Gastrocnemius medialis (tissue), 4 donors: ENCODE data around the gene GRIP2. TPM values are rescaled to one million over a fixed set of nuclear protein-coding genes. Genes with fewer than 3 reads are reported as not detected.
A peak's percentile ranks its signal among the peaks of the same experiment; 100 is the strongest.

Source experiments
- ATAC-seq, 2 donors: fragments of 150-250 bp; one replicate each; pipeline ENCODE4 v1.9.1; 2016
- DNase-seq, 2 donors: peaks; one replicate each; pipeline ENCODE4 v3.0.0-alpha.2; 2019
- H3K27ac ChIP-seq, 4 donors: fragments of 200-600 bp; sonication (generic); 1 replicate in 1 of 4; 2 replicates in 3 of 4; pipeline ENCODE4 v1.5.1; 2016 to 2018; ENCODE audit warnings: mild to moderate bottlenecking in 2 of 4, moderate library complexity in 1 of 4
- H3K27me3 ChIP-seq, 3 donors: fragments of 200-600 bp; sonication (generic) in 2 of 3; 1 replicate in 1 of 3; 2 replicates in 2 of 3; pipeline versions ENCODE4 v1.5.1 to v1.6.0; 2016 to 2019; ENCODE audit warnings: mild to moderate bottlenecking in 1 of 3, moderate library complexity in 1 of 3
- H3K36me3 ChIP-seq, 2 donors: fragments of 200-600 bp; sonication (generic) in 1 of 2; one replicate each; pipeline ENCODE4 v1.5.1; 2017 to 2018
- H3K4me1 ChIP-seq, 2 donors: fragments of 200-600 bp; sonication (generic) in 1 of 2; one replicate each; pipeline ENCODE4 v1.5.1; 2016 to 2017; ENCODE audit warnings: mild to moderate bottlenecking in 2 of 2
- H3K4me3 ChIP-seq, 4 donors: fragments of 200-600 bp; sonication (generic) in 3 of 4; 1 replicate in 1 of 4; 2 replicates in 3 of 4; pipeline ENCODE4 v1.5.1; 2016 to 2019; ENCODE audit warnings: mild to moderate bottlenecking in 2 of 4
- H3K9me3 ChIP-seq, 3 donors: fragments of 200-600 bp; sonication (generic) in 2 of 3; 1 replicate in 1 of 3; 2 replicates in 2 of 3; pipeline ENCODE4 v1.5.1; 2016 to 2019
- CTCF ChIP-seq, 5 experiments: fragments of 450-650 bp in 3 of 5; fragments of 200-600 bp in 2 of 5; sonication (generic) in 2 of 5; IDR thresholded peaks in 4 of 5; conservative IDR thresholded peaks in 1 of 5; 1 replicate in 4 of 5; 2 replicates in 1 of 5; pipeline ENCODE4 v1.5.1; 2016 to 2019; ENCODE audit warnings: antibody characterized with exemption in 5 of 5, mild to moderate bottlenecking in 3 of 5, moderate library complexity in 3 of 5
- POLR2A ChIP-seq, 2 donors: fragments of 450-650 bp; IDR thresholded peaks; one replicate each; pipeline ENCODE4 v1.6.1; 2017; ENCODE audit warnings: antibody characterized with exemption in 2 of 2, mild to moderate bottlenecking in 2 of 2, moderate library complexity in 2 of 2
- in situ Hi-C, 4 donors: fragments of 200-750 bp; cut with MboI; loops; one replicate each; pipeline versions ENCODE4 v1.15.0 to v1.8.0; 2017; ENCODE audit warnings: low sequenced_read_pairs in 4 of 4
- intact Hi-C: fragments of 100-400 bp; cut with DNase I; formaldehyde crosslinking; loops from one replicate; pipeline ENCODE4 v1.15.1; 2023; ENCODE audit warnings: low total_unique reads
- total RNA-seq, 4 donors: library from RNA; depleted of rRNA; stranded (reverse); fragments of >200 nt; gene quantifications; one replicate each; pipeline versions ENCODE4 v1.1.0 to v1.2.3, GENCODE V29; 2016

Gene GRIP2
- total RNA-seq, 4 donors from 2014 or later: 2.8 to 12.6 (median 4.6) TPM

- H3K27ac ChIP-seq: peak overlapping the region; percentile 92 to 99 (median 97)
- in situ Hi-C loops: no loop called here
- intact Hi-C loops: no loop called here
- no peaks in the 10 kb centered on the region for H3K27me3 ChIP-seq
- TF ChIP-seq POLR2A (IDR thresholded peaks at IDR 0.05) (no peak), CTCF (IDR thresholded peaks at IDR 0.05 in 4 of 5, conservative IDR thresholded peaks at IDR 0.05 in 1 of 5) (no peak)
- no peaks in the 10 kb centered on the region for H3K9me3 ChIP-seq
- H3K36me3 ChIP-seq: no peaks in the 10 kb centered on the region
- no peak for DNase-seq
- ATAC-seq: no peak
- no peak overlapping the region for H3K4me3 ChIP-seq
- peaks cover 55 to 61% of the 10 kb centered on the region in 2 donors for H3K4me1 ChIP-seq
Measured at GRCh38 chr3:14528081-14528480, 12.1 kb downstream of the GRIP2 start.

GRCh38 chr3:14525685-14526631 is 14.2 kb downstream of the GRIP2 start:
- TF ChIP-seq CTCF (IDR thresholded peaks at IDR 0.05 in 4 of 5, conservative IDR thresholded peaks at IDR 0.05 in 1 of 5) (no peak), POLR2A (IDR thresholded peaks at IDR 0.05) (peak; percentile 52 to 53)
- in situ Hi-C loops: no loop called here
- peaks cover 59 to 64% of the 10 kb centered on the region in 2 donors for H3K4me1 ChIP-seq
- DNase-seq: peak; percentile 74 to 76
- intact Hi-C loops: no loop called here
- no peak overlapping the region for H3K4me3 ChIP-seq
- no peaks in the 10 kb centered on the region for H3K36me3 ChIP-seq
- H3K9me3 ChIP-seq: no peaks in the 10 kb centered on the region
- peak; percentile 28 to 63 for ATAC-seq
- H3K27me3 ChIP-seq: no peaks in the 10 kb centered on the region
- peak overlapping the region; percentile 92 to 99 (median 97) for H3K27ac ChIP-seq

GRCh38 chr3:14524920-14525660 is 15.1 kb downstream of the GRIP2 start:
- Histone ChIP-seq H3K27me3 (no peaks in the 10 kb centered on the region), H3K4me1 (peaks cover 59 to 69% of the 10 kb centered on the region in 2 donors), H3K4me3 (no peak overlapping the region), H3K27ac (peak overlapping the region; percentile 92 to 99 (median 97)), H3K9me3 (no peaks in the 10 kb centered on the region), H3K36me3 (peaks cover 0 to 4% of the 10 kb centered on the region in 2 donors)
- DNase-seq (peak in 1 of 2 donors; percentile 16), ATAC-seq (no peak)
- intact Hi-C loops: loop anchor here (1.0 to 5.0 kb wide), 3 partner anchors 15 to 1537 kb away; partner anchors contain the start of gene GRIP2
- TF ChIP-seq CTCF (IDR thresholded peaks at IDR 0.05 in 4 of 5, conservative IDR thresholded peaks at IDR 0.05 in 1 of 5): no peak
- no peak for TF ChIP-seq POLR2A (IDR thresholded peaks at IDR 0.05)
- in situ Hi-C loops: no loop called here

GRCh38 chr3:14524311-14524711 is 15.8 kb downstream of the GRIP2 start:
- intact Hi-C loops: loop anchor here (1.0 to 5.0 kb wide), 3 partner anchors 16 to 1538 kb away; partner anchors contain the start of gene GRIP2
- H3K27me3 ChIP-seq: no peaks in the 10 kb centered on the region
- peak; percentile 68 to 76 for ATAC-seq
- H3K4me1 ChIP-seq: peaks cover 62 to 69% of the 10 kb centered on the region in 2 donors
- peak; percentile 90 to 96 for DNase-seq
- no peaks in the 10 kb centered on the region for H3K9me3 ChIP-seq
- no peak overlapping the region for H3K4me3 ChIP-seq
- in situ Hi-C loops: no loop called here
- peak; percentile 68 to 85 for TF ChIP-seq POLR2A (IDR thresholded peaks at IDR 0.05)
- TF ChIP-seq CTCF (IDR thresholded peaks at IDR 0.05 in 4 of 5, conservative IDR thresholded peaks at IDR 0.05 in 1 of 5): no peak
- H3K27ac ChIP-seq: peak overlapping the region; percentile 92 to 99 (median 97)
- H3K36me3 ChIP-seq: peaks cover 0 to 11% of the 10 kb centered on the region in 2 donors
